Peyer's patch (tissue), 4 donors: ENCODE data around the gene STPG3.

Experiments used
- POLR2A ChIP-seq, 2 donors: fragments of 450-650 bp; IDR thresholded peaks; one replicate each; pipeline ENCODE4 v1.5.1; 2017; ENCODE audit warnings: antibody characterized with exemption in 2 of 2, mild to moderate bottlenecking in 2 of 2, moderate library complexity in 2 of 2
- TF ChIP-seq, protein P1 (sequence below), 6 experiments: fragments of 450-650 bp in 4 of 6; fragments of 200-600 bp in 2 of 6; sonication (generic) in 1 of 6; IDR thresholded peaks; one replicate each; pipeline ENCODE4 v1.5.1; 2017 to 2019; ENCODE audit warnings: antibody characterized with exemption in 6 of 6, mild to moderate bottlenecking in 3 of 6, moderate library complexity in 1 of 6

DNA sequence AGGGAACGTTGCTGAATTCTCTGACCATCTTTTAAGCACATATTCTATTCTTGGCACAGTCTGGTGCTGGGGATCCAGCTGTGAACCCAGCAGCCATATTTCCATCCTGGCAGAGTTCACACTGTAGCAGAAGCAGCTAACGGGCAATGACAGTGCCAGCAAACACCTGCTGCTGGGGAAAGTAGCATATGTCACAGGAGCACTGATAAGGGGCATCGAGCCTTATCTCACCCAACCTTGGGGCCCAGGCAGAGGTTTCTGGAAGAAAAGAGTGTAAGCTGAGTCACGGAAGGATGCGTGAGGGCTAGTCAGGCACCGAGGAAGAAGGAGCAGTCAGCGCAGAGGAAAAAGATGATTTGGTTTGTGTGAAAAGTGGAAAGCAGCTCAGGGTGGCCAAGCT, 44.5 kb upstream of the STPG3 start:
- TF ChIP-seq, protein P1, sequence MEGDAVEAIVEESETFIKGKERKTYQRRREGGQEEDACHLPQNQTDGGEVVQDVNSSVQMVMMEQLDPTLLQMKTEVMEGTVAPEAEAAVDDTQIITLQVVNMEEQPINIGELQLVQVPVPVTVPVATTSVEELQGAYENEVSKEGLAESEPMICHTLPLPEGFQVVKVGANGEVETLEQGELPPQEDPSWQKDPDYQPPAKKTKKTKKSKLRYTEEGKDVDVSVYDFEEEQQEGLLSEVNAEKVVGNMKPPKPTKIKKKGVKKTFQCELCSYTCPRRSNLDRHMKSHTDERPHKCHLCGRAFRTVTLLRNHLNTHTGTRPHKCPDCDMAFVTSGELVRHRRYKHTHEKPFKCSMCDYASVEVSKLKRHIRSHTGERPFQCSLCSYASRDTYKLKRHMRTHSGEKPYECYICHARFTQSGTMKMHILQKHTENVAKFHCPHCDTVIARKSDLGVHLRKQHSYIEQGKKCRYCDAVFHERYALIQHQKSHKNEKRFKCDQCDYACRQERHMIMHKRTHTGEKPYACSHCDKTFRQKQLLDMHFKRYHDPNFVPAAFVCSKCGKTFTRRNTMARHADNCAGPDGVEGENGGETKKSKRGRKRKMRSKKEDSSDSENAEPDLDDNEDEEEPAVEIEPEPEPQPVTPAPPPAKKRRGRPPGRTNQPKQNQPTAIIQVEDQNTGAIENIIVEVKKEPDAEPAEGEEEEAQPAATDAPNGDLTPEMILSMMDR (IDR thresholded peaks at IDR 0.05), result no peak
- TF ChIP-seq POLR2A (IDR thresholded peaks at IDR 0.05), result no peak
